Stomach (tissue), 4 donors: ENCODE data around the gene FERMT3.

Experiments
- CTCF ChIP-seq, 7 experiments: fragments of 450-650 bp in 4 of 7; fragments of 200-600 bp in 3 of 7; sonication (generic) in 3 of 7; IDR thresholded peaks; one replicate each; pipeline ENCODE4 v1.5.1; 2016 to 2019; ENCODE audit warnings: antibody characterized with exemption in 7 of 7, control low read depth in 2 of 7, mild to moderate bottlenecking in 1 of 7
- EP300 ChIP-seq: sonication (generic); formaldehyde crosslinking; IDR thresholded peaks from one replicate; pipeline ENCODE4 v1.6.1; 2017; ENCODE audit warnings: antibody characterized with exemption
- POLR2A ChIP-seq, 4 donors: fragments of 450-650 bp; IDR thresholded peaks; one replicate each; pipeline ENCODE4 v1.6.1; 2016; ENCODE audit warnings: antibody characterized with exemption in 4 of 4, control low read depth in 2 of 4, mild to moderate bottlenecking in 1 of 4, moderate library complexity in 1 of 4
- POLR2AphosphoS5 ChIP-seq, 3 donors: sonication (generic); formaldehyde crosslinking; IDR thresholded peaks; one replicate each; pipeline ENCODE4 v1.6.1; 2016; ENCODE audit warnings: antibody characterized with exemption in 3 of 3

- TF ChIP-seq POLR2A (IDR thresholded peaks at IDR 0.05) (no peak), CTCF (IDR thresholded peaks at IDR 0.05) (no peak), POLR2AphosphoS5 (IDR thresholded peaks at IDR 0.05) (no peak), EP300 (no peak)
These were observed 55.9 kb downstream of the FERMT3 start for GRCh38 chr11:64262271-64263002.
